ENCODE results near the gene MAP3K14. TPM values are rescaled to one million over a fixed set of nuclear protein-coding genes. Genes with fewer than 3 reads are reported as not detected.
"Not testable (repeated sequence)": the region's sequence is repeated elsewhere in the genome, so short reads cannot be mapped to it uniquely, and the experiment has no call there.

MAP3K14 gene
- total and polyA plus RNA-seq, 2 donors (not counting 1 experiment from before 2014, with no cell fraction given) = 3.6 to 5.2 TPM

- no peak overlapping the region for H2AFZ ChIP-seq (ENCODE audit: low read length)
- DNase-seq (ENCODE audit: low read depth in 2 of 2) = no peak
Observed at GRCh38 chr17:45253879-45254278, 62.9 kb downstream of the MAP3K14 start.

DNA sequence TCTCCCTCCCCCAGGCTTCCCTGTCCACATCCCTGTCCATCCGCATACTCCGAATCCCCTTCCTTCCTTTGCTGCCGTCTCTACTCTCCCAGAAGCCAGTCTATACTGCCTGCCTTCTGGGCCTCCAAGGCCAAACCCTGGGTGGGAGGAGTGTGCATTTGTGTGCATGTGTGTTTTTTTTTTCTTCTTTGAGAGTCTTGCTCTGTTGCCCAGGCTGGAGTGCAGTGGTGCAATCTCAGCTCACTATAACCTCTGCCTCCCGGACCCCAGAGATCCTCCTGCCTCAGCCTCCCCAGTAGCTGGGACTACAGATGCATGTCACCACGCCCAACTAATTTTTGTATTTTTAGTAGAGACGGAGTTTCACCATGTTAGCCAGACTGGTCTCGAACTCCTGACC, 63.6 kb downstream of the MAP3K14 start:
- not testable (repeated sequence) for H3K36me3 ChIP-seq (ENCODE audit: control insufficient read depth, insufficient read depth, low read length); H3K9me3 ChIP-seq (ENCODE audit: control insufficient read depth, insufficient read depth, low read depth, low read length); H3K4me1 ChIP-seq (ENCODE audit: control insufficient read depth, extremely low read depth, insufficient read depth, low read length); H4K20me1 ChIP-seq (ENCODE audit: control insufficient read depth, extremely low read depth, insufficient read depth, low read length); H3K4me3 ChIP-seq (replicated peaks in 1 of 4; ENCODE audit: control extremely low read depth in 1 of 4, insufficient read depth in 1 of 4, low read depth in 3 of 4, low read length in 4 of 4); H3K9ac ChIP-seq (ENCODE audit: insufficient read depth, low read length); H3K27ac ChIP-seq (ENCODE audit: insufficient read depth, low read length); DNase-seq (ENCODE audit: low read depth in 2 of 2); H2AFZ ChIP-seq (ENCODE audit: low read length); H3K79me2 ChIP-seq (ENCODE audit: control insufficient read depth, insufficient read depth, low read length); H3K4me2 ChIP-seq (ENCODE audit: extremely low read depth, insufficient read depth, low read length); H3K27me3 ChIP-seq (ENCODE audit: control insufficient read depth, insufficient read depth, low read length)

More at GRCh38 chr17:45253879-45254278, 62.9 kb downstream of the MAP3K14 start:
- Histone ChIP-seq H3K9me3 (ENCODE audit: control insufficient read depth, insufficient read depth, low read depth, low read length) (no peaks in the 10 kb centered on the region), H3K9ac (ENCODE audit: insufficient read depth, low read length) (no peak overlapping the region), H3K36me3 (ENCODE audit: control insufficient read depth, insufficient read depth, low read length) (no peaks in the 10 kb centered on the region), H3K27ac (ENCODE audit: insufficient read depth, low read length) (no peak overlapping the region), H3K4me3 (replicated peaks in 1 of 4; ENCODE audit: control extremely low read depth in 1 of 4, insufficient read depth in 1 of 4, low read depth in 3 of 4, low read length in 4 of 4) (no peak overlapping the region), H3K4me2 (ENCODE audit: extremely low read depth, insufficient read depth, low read length) (no peak overlapping the region), H3K4me1 (ENCODE audit: control insufficient read depth, extremely low read depth, insufficient read depth, low read length) (no peaks in the 10 kb centered on the region), H3K79me2 (ENCODE audit: control insufficient read depth, insufficient read depth, low read length) (no peaks in the 10 kb centered on the region), H4K20me1 (ENCODE audit: control insufficient read depth, extremely low read depth, insufficient read depth, low read length) (no peaks in the 10 kb centered on the region), H3K27me3 (ENCODE audit: control insufficient read depth, insufficient read depth, low read length) (peaks cover 7% of the 10 kb centered on the region)
- TF ChIP-seq EZH2 (IDR thresholded peaks at IDR 0.05; ENCODE audit: low read length, missing control alignments) = no peak
- TF ChIP-seq, protein P1, sequence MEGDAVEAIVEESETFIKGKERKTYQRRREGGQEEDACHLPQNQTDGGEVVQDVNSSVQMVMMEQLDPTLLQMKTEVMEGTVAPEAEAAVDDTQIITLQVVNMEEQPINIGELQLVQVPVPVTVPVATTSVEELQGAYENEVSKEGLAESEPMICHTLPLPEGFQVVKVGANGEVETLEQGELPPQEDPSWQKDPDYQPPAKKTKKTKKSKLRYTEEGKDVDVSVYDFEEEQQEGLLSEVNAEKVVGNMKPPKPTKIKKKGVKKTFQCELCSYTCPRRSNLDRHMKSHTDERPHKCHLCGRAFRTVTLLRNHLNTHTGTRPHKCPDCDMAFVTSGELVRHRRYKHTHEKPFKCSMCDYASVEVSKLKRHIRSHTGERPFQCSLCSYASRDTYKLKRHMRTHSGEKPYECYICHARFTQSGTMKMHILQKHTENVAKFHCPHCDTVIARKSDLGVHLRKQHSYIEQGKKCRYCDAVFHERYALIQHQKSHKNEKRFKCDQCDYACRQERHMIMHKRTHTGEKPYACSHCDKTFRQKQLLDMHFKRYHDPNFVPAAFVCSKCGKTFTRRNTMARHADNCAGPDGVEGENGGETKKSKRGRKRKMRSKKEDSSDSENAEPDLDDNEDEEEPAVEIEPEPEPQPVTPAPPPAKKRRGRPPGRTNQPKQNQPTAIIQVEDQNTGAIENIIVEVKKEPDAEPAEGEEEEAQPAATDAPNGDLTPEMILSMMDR (conservative IDR thresholded peaks at IDR 0.05 in 1 of 2, IDR thresholded peaks at IDR 0.05 in 1 of 2; ENCODE audit: low read depth in 1 of 2, low read length in 2 of 2) = no peak

DNA sequence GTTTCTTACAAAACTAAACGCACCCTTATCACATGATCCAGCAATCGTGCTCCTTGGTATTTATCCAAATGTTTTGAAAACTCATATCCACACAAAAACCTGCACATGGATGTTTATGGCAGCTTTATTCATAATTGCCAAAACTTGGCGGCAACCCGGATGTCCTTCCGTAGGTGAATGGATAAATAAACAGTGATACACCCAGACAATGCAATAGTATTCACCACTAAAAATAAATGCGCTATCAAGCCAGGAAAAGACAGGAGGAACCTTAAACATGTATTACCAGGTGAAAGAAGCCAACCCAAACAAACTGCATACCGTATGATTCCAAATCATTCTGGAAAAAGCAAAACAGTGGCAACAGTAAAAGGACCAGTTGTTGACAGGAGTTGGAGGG, 64.9 kb downstream of the MAP3K14 start:
- TF ChIP-seq, protein P1 (conservative IDR thresholded peaks at IDR 0.05 in 1 of 2, IDR thresholded peaks at IDR 0.05 in 1 of 2; ENCODE audit: low read depth in 1 of 2, low read length in 2 of 2) = no peak
- TF ChIP-seq EZH2 (IDR thresholded peaks at IDR 0.05; ENCODE audit: low read length, missing control alignments) = no peak
- no peaks in the 10 kb centered on the region for H4K20me1 ChIP-seq (ENCODE audit: control insufficient read depth, extremely low read depth, insufficient read depth, low read length)
- DNase-seq (ENCODE audit: low read depth in 2 of 2) = no peak
- no peak overlapping the region for H3K27ac ChIP-seq (ENCODE audit: insufficient read depth, low read length)
- no peaks in the 10 kb centered on the region for H3K36me3 ChIP-seq (ENCODE audit: control insufficient read depth, insufficient read depth, low read length)
- H3K4me1 ChIP-seq (ENCODE audit: control insufficient read depth, extremely low read depth, insufficient read depth, low read length) = no peaks in the 10 kb centered on the region
- no peaks in the 10 kb centered on the region for H3K9me3 ChIP-seq (ENCODE audit: control insufficient read depth, insufficient read depth, low read depth, low read length)
- no peak overlapping the region for H3K4me2 ChIP-seq (ENCODE audit: extremely low read depth, insufficient read depth, low read length)
- no peak overlapping the region for H3K9ac ChIP-seq (ENCODE audit: insufficient read depth, low read length)
- H3K27me3 ChIP-seq (ENCODE audit: control insufficient read depth, insufficient read depth, low read length) = peaks cover 2% of the 10 kb centered on the region
- no peak overlapping the region for H3K4me3 ChIP-seq (replicated peaks in 1 of 4; ENCODE audit: control extremely low read depth in 1 of 4, insufficient read depth in 1 of 4, low read depth in 3 of 4, low read length in 4 of 4)
- no peaks in the 10 kb centered on the region for H3K79me2 ChIP-seq (ENCODE audit: control insufficient read depth, insufficient read depth, low read length)
- H2AFZ ChIP-seq (ENCODE audit: low read length) = no peak overlapping the region
